NCI-H2196 treated with DMSO at 0.1 percent for 48 hours (cell line): ENCODE measurements around the gene CCL24.
"Not testable (repeated sequence)": the region's sequence is repeated elsewhere in the genome, so short reads cannot be mapped to it uniquely, and the experiment has no call there.

Source experiments
- DNase-seq: peaks from one replicate; lab custom pipeline; 2025; ENCODE audit not compliant: unreplicated experiment; lab: John Stamatoyannopoulos, UW

Gene CCL24

DNA sequence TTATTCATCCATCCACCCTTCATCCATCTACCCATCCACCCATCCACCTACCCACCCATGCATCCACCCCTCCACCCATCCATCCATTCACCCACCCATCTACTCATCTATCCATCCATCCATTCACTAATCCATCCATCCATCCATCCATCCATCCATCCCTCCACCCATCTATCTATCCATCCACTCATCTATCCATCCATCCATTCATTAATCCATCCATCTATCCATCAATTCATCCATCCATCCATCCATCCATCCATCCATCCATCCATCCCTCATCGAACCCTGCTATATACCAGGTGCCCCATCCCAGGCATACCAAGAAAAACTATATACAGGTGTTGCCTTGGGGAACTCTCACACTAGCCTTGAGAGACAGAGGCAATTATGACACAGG, 7.1 kb upstream of the CCL24 start:
- DNase-seq, result no peak

DNA sequence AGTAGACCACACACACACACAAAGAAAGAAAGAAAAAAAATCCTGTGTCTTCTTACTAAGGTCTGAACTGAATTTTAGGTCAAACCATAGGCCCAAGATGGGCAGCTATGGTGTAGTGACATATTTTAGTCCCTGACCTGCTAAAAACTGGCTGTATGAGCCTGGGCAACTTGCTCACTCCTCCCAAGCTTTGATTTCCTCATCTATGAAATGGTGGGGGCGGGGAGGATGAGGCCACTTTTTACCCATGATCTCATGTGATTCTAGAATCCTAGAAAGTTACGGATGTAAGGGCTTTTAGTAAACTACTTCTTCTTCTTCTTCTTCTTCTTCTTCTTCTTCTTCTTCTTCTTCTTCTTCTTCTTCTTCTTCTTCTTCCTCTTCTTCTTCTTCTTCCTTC, 6.1 kb upstream of the CCL24 start:
- no peak for DNase-seq

DNA sequence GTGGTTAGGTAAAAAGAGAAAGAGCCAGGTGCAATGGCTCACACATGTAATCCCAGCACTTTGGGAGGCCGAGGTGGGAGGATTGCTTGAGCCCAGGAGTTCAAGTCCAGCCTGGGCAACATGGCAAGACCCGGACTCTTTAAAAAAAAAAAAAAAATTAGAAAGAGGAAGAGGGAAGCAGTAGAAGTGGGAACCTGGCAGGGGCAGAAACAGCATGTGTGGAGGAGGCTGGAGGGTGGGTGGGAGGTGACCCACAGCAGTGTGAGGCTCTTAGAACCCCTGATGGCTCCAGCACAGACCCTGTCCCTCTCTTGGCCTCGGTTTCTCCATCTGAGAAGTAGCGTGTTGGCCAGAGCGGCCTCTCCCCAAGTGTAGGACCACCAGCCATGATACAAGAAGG, 4.9 kb upstream of the CCL24 start:
- DNase-seq, result no peak

DNA sequence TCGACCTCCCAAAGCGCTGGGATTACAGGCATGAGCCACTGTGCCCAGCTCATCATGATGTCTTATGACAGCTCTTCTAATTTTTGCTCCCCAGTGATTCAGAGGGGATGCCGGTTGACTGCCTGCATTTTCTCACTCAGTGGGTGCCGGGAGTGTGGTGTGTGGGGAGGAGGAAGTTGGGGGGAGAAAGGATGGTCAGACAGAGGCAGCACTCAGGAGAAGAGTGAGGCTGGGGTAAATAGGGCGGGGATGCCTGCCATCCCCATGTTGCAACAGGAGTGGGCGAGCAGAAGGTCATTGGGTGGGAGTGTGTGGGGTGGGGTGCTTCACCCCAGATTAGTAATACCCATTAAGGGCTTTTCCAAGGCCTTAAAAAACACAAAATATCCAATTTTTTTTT, 3.5 kb upstream of the CCL24 start:
- no peak for DNase-seq

DNA sequence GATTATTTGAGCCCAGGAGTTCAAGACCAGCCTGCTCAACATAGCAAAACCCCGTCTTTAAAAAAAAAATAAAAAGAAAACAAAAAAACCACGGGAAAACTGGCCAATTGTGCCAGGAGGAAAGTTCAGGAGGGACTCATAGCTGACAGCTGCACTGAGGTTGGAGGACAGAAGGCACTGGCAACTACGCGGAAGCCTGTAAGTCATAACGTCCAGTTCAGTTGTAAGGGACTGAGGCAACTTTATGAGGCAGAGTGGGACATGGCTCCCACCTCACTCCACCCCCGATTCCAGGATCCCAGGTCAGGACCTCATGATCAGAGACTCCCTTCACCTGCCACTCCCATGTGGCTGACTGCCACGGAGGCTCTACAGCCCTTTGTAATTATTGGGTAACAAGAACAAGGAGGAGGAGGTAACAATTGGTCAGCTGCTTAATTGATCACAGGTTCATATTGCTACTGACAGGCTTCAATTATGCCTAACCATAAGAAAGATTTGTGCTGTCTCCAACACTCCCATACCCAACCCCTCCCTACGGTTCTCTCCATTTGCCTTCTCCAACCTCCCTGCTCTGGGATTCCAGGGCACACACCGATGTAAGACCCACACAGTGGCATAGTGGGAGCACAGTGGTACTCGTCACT, 1.9 kb upstream of the CCL24 start:
- DNase-seq, result no peak

DNA sequence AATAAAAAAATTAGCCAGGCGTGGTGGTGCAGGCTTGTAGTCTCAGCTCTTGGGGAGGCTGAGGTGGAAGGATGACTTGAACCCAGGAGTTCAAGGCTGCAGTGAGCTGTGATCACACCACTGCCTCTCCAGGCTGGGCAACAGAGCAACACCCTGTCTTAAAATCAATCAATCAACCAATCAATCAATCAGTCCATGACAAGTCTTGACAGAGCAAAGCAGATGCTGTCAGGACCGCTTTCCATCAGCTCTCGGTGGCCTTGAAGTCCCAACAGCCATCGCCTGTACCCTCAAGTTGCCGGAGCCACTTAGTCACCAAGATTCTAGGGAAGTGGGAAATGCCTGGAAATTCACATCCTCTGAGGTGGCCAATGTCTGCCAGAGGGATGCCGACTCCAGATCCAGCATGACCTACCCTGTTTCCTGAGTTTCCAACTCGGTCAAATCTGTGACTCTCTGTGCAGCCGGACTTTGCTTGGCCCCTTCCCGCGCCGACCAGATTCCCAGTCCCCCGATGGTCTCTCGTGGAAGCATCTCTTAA, 871 bp upstream of the CCL24 start:
- DNase-seq, result no peak

DNA sequence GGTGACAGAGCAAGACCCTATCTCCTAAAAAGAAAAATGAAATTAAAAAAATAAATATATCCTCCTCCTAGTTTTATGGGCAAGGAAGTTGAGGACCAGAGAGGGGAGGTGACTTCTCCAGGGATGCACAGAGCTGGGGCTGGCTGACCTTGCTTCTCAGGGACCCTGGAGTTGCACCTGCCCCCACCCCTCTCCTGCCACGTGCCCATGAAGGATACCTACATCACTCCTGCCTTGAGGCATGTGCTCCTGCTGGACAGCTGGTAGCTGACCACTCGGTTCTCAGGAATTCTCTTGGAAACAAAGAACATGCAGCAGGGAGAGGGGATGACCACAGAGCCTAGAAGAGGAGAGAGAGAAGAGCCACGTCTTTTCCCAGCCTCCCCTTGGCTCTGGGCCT, 522 bp downstream of the CCL24 start:
- DNase-seq, result no peak

DNA sequence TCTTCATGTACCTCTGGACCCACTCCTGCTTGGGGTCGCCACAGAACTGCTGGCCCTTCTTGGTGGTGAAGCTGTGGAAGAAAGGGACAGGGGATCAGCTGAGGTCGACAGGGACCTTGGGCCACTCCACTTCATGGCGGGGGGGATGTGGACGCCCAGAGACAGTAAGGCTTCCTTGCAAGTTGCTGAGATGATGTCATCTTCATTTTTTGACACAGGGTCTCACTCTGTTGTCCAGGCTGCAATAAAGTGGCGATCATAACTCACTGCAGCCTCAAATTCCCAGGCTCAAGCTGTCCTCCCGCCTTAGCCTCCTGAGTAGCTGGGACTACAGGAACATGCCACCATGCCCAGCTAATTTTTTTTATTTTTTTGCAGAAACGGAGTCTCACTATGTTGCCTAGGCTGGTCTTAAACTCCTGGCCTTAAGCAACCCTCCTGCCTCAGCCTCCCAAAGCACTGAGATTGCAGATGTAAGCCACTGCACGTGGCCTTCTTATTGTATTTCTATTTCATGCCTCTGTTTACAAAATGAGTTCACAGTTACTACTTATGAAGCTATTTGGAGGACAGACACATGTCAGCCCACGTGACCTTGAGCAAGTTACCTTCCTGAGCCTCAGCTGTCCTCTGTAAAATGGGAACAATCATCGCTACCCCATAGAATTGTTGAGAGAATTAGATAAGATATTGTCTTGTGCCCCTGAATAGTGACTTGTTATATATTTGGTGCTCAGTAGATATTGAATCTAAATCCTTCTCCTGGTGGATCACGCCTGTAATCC, 1.5 kb downstream of the CCL24 start:
- no peak for DNase-seq

DNA sequence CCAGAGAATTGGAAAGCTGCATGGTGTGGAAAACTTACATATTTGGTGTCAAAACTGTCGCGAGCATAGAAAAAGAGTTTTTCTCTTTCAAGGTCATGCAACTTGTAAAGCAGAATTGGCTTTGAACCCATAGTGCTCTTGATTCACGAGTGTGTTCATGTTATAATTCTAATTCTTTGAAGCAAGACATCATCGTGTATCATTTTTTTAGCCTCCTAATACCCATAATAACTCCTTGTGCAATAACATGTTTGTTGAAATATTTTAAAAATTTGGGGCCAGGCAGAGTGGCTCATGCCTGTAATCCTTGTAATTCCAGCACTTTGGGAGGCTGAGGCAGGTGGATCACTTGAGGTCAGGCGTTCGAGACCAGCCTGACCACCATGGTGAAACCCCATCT, 4.2 kb downstream of the CCL24 start:
- DNase-seq, result no peak

DNA sequence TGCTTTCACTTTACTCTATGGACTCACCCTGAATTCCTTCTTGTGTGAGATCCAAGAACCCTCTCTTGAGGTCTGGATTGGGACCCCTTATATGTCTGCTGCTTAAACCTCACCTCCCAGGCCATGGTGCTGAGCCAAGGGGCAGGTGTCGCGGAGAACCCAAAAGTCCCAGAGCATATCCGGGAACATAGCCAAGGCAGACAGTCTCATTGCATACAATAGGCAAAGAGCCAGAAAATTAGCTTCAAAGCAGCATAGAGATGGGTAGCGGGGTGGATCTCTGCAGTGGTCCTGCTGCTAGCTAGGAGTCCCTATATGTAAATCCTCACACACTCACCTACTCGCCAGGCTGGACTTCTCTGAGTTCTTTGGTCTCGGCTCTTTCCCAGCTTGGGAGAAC, 5.5 kb downstream of the CCL24 start:
- DNase-seq, result peak; percentile 71

DNA sequence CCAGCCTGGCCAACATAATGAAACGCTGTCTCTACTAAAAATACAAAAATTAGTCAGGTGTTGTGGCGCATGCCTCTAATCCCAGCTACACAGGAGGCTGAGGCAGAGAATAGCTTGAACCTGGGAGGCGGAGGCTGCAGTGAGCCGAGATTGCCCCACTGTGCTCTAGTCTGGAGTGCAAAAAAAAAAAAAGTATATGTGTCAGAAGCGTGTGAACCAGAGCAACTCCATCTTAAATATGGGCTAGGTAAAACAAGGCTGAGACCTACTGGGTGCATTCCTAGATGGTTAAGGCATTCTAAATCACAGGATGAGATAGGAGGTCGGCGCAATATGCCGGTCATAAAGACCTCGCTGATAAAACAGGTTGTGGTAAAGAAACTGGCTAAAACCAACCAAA, 6.2 kb downstream of the CCL24 start:
- no peak for DNase-seq

DNA sequence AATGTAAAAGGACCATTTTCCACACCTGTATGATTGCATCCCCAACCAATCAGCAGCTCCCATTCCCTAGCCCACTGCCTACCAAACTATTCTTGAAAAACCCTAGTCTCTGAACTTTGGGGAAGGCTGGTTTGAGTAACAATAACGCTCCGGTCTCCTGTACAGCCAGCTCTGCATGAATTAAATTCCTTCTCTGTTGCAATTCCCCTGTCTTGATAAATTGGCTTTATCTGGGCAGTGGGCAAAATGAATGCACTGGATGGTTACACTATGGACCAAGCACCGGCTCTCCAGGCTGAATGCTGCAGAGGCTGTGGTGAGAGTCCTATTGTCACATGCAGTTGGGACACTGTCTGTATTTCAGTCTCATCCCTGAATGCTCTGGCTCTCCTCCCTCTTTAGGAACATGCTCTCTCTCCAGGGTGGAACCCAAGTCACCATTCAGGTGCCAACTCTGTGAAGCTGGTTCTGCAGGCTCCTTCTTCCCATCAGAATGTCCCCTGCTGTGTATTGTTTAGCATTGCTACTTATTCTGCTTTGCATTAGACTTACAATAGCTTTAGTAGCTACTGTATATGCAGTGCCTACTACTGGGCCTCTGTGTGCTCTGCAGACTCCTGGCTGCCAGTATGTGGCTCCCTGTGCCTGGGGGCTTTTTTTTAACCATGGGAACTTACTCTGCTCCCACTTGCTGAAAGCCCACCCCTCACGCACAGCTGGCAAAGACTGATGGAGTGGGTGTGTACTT, 6.9 kb downstream of the CCL24 start:
- DNase-seq, result no peak

DNA sequence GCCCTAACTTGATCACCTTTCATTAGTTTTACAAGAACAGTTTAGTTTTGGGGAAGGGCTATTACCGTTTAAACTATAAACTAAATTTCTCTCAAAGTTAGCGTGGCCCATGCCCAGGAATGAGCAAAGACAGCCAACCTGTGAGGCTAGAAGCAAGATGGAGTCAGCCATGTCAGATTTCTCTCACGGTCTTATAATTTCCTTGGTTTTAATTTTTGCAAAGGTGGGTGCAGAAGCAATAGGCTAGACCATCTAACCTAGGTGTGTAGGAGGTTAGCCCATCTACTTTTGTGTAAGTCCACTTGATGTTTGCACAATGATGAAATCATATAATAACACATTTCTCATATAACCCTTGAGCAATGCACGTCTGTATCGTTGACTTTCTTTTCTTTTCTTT, 8.9 kb downstream of the CCL24 start:
- no peak for DNase-seq

DNA sequence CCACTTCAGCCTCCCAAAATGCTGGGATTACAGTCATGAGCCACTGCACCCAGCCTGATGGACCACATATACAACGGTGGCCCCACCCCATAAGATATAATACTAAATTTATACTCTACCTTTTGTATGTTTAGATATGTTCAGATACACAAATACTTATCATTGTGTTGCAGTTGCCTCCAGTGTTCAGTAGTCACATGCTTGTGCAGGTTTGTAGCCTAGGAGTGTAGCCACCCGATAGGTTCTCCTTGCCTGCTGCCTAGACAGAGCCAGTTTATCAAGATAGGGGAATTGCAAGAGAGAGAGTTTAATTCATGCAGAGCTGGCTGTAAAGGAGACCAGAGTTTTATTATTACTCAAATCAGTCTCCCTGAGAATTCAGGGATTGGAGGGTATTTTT, 9.6 kb downstream of the CCL24 start:
- no peak for DNase-seq

DNA sequence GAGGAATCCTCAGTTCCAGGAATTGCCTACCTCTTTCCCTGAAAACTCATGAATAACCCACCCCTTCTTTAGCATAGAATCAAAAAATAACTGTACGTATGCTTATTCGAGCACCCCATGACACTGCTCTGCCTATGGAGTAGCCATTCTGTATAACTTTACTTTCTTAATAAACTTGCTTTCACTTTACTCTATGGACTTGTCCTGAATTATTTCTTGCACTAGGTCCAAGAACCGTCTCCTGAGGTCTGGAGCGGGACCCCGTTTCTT, 11.1 kb downstream of the CCL24 start:
- no peak for DNase-seq

DNA sequence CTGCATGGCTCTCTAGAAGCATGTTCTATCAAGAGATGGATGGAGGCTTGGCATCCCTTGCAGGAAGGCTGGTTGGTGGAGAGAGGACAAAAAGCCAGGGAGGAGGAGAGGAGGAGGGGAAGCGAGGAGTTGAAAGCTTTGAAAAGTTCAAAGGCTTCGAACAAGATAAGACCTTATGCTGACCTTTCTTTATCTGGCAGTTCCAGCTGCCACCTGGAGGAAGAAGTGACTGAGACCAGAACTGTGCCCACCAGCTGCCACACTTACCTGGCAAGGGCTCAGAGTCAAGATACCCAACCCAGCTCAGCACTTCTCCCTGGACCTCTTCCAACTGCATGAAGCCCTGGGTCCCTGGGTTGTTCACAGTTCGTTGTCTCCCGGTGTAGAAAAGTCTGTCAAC, 14.8 kb downstream of the CCL24 start:
- DNase-seq, result no peak

DNA sequence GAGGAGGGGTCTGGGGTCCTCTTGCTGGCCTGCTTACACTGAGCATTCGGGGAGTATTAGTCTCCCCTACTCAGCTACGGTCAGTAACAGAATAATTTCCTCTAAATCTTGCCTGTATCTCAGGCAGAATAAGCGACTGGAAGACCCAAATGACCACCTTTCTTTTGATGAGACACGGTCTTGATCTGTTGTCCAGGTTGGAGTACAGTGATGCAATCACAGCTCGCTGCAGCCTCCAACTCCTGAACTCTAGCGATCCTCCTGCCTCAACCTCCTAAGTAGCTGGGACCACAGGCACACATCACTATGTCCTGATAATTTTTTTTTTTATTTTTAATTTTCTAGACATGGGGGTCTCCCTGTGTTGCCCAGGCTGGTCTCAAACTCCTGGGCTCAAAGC, 17.2 kb downstream of the CCL24 start:
- DNase-seq, result no peak

DNA sequence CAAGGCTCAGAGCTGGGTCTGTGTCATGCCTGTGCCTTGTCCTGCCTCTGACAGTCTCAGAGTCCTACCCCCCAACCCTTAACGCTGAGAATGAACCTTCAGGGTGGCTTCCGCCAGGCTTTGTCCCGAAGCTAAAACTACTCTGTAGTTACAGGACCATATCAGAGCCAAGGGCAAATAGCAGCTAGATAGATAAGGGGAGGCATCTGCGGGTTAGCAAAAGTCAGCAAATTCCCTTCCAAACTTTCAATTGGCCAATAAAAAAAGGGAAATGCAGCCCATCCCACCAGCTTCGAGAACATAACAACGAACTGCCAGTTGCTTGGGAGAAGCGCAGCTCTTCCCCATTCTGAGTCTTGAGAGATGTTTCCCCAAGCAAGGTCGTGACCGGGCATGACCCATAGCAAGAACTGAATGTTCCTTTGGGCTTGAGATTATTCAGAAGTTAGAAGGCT, 17.7 kb downstream of the CCL24 start:
- DNase-seq, result no peak

DNA sequence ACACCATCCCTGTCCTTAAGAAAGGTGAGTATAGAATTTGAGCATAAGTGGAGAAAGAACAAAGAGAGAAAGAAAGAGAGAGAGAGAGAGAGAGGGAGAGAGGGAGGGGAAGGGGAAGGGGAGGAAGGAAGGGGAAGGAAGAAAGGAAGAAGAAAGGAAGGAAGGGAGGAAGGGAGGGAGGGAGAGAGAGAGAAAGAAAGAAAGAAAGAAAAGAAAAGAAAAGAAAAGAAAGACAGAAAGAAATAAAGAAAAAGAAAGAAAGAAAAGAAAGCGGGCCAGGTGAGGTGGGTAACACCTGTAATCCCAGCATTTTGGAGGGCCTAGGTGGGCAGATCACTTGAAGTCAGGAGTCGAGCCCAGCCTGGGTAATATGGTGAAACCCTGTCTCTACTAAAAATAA, 19.9 kb downstream of the CCL24 start:
- no peak for DNase-seq

DNA sequence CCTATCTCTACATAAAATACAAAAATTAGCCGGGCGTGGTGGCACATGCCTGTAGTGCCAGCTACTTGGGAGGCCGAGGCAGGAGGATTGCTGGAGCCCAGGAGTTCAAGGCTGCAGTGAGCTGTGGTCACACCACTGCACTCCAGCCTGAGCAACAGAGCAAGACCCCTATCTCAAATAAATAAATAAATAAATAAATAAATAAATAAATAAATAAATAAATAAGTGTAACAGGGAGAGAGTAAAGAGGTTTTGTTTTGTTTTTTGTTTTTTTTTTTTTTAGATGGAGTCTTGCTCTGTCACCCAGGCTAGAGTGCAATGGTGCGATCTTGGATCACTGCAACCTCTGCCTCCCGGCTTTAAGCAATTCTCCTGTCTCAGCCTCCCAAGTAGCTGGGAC, 21.0 kb downstream of the CCL24 start:
- DNase-seq, result not testable (repeated sequence)

DNA sequence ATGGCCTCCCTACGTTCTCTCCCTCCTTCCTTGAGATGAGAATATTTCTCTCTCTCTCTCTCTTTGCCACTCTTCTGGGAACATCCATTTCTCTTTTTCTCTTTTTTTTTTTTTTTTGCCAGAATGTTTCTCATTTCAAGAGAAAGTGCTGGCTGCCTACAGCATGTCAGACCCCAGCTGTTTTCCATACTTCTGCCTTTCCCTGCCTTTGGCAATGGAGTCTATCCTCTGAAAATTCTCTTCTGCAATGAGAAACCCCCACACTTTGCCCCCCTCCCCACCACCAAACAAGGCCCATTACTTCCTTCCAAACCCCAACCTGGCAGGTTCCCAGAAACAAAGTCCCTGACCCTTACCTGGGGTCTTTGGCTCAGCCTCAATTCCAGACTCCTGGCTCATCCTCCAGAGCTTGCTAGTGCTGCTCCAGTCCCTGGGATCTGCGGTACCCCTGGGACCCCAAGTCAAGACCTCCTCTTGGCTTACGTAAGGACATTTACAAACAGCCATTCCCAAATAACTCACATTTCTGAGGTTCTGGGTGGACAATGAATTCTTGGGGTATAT, 24.2 kb downstream of the CCL24 start:
- DNase-seq, result no peak
